ENCODE measurements around the gene IQCE.
A peak's percentile ranks its signal among the peaks of the same experiment; 100 is the strongest.

IQCE gene

DNA sequence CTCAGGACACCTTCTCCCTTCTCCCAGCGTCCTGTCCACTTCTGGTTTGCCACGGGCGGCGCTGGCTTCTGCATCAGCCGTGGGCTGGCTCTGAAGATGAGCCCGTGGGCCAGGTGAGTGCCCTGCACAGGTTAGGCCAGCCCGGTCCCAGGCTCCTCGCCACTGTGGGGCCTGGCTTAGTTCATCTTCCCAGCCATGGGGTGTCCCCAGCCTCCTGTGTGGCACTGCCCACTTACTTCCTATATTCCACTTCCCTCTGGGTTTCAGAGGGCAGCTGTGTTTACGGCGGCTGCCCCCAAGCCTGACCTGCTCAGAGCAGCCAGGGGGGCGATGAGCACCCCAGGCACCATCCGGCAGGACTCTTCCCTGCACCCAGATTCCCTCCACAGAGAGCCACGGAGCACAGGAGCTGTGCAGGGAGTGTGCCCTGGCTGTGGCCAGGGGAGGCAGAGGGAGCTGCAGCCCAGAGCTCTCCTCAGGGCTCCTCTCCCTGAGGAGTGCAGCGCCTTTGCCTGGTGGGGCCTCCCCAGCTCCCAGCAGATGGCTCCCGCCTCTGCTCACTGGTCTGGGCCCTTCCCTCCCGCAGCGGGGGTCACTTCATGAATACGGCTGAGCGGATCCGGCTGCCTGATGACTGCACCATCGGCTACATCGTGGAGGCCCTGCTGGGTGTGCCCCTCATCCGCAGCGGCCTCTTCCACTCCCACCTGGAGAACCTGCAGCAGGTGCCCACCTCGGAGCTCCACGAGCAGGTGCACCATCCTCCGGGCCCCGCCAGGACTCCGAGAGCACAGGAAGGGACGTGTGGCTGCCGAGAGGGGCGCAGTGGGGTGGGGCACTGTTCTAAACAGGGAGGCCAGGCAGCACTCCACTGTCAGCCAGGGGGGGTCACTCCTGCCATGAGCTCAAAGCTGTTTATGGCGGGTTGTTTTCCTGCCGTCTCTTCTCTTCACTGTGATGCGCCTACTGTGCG lies 32.8 kb upstream of the IQCE start:
- Histone ChIP-seq H3K79me1 (ENCODE audit: low read length) (peaks cover 34% of the 10 kb centered on the region), H4K8ac (ENCODE audit: low read depth, low read length) (no peak overlapping the region), H2BK12ac (ENCODE audit: low read length) (peak overlapping the region; percentile 62), H2BK5ac (ENCODE audit: low read depth, low read length, poor library complexity) (no peak overlapping the region), H4K12ac (ENCODE audit: low read depth, low read length) (no peak overlapping the region), H4K91ac (ENCODE audit: low read depth, low read length) (no peak overlapping the region), H3K4ac (ENCODE audit: low read depth, low read length) (no peak overlapping the region), H3K27ac (ENCODE audit: low read depth, low read length) (no peak overlapping the region), H3K14ac (ENCODE audit: low read length) (no peak overlapping the region), H3K4me1 (ENCODE audit: control insufficient read depth in 1 of 2, insufficient read depth in 2 of 2, low read length in 2 of 2) (peaks cover 58 to 60% of the 10 kb centered on the region in 2 experiments), H3K4me3 (ENCODE audit: low read depth, low read length) (no peak overlapping the region), H3K9ac (ENCODE audit: low read length) (no peak overlapping the region), H3K79me2 (ENCODE audit: control insufficient read depth, insufficient read depth, low read length, poor library complexity) (peaks cover 9% of the 10 kb centered on the region), H3K4me2 (ENCODE audit: low read length) (no peak overlapping the region), H2AFZ (ENCODE audit: insufficient read depth, low read length, poor library complexity) (no peak overlapping the region), H3K18ac (ENCODE audit: low read length) (no peak overlapping the region), H3K23ac (ENCODE audit: low read length) (no peak overlapping the region), H2AK5ac (ENCODE audit: low read length) (peak overlapping the region; percentile 44), H2BK120ac (ENCODE audit: insufficient read depth, low read length, poor library complexity) (no peak overlapping the region), H3K27me3 (ENCODE audit: insufficient read depth, low read length) (peaks cover 2% of the 10 kb centered on the region), H3K36me3 (ENCODE audit: control insufficient read depth in 1 of 2, insufficient read depth in 2 of 2, low read length in 2 of 2) (peaks cover 35 to 38% of the 10 kb centered on the region in 2 experiments), H3K9me3 (ENCODE audit: insufficient read depth, low read depth, low read length) (peaks cover 2% of the 10 kb centered on the region)
- no peak for DNase-seq
- no CpG with 5 or more reads among the region's 36 CpGs for WGBS (ENCODE audit: extremely low coverage, insufficient coverage, insufficient read length)

DNA sequence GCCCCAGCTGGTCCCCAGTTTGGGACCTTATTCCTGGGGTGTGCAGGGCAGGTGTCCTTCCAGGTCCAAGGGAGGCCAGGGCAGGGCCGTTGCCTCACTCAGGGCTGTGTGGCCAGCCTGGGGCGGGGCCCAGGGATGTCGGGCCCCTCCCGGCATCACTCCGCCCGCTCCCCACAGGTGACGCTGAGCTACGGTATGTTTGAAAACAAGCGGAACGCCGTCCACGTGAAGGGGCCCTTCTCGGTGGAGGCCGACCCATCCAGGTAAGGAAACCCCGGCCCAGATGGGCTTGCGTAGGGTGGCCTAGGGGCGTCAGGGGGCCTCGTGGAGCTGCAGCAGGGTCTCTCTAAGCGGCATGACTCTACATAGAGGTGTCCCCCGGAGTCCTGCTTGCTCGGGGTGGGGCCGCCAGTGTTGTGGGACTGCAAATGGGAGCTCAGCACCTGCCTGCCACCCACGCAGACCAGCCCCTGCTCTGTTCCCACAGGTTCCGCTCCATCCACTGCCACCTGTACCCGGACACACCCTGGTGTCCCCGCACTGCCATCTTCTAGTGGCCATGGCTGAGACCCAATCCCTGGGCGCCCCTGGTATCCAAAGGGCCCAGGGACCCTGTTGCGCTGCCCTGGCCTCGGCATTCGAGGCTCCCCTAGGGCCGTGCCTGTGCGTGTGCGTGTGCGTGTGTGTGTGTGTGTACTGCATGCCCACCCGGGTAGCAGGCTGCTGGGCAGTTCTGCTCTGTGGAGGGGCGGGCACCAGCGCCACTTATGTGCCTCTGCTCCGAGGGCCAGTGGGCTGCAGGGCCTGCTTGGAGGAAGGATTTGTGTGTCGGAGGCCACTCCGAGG lies 31.9 kb upstream of the IQCE start:
- Histone ChIP-seq H4K91ac (ENCODE audit: low read depth, low read length) (no peak overlapping the region), H2BK12ac (ENCODE audit: low read length) (no peak overlapping the region), H3K4me2 (ENCODE audit: low read length) (no peak overlapping the region), H3K4me3 (ENCODE audit: low read depth, low read length) (no peak overlapping the region), H3K18ac (ENCODE audit: low read length) (no peak overlapping the region), H2AFZ (ENCODE audit: insufficient read depth, low read length, poor library complexity) (no peak overlapping the region), H3K9ac (ENCODE audit: low read length) (no peak overlapping the region), H3K36me3 (ENCODE audit: control insufficient read depth in 1 of 2, insufficient read depth in 2 of 2, low read length in 2 of 2) (peaks cover 35 to 38% of the 10 kb centered on the region in 2 experiments), H3K23ac (ENCODE audit: low read length) (no peak overlapping the region), H3K79me1 (ENCODE audit: low read length) (peaks cover 30% of the 10 kb centered on the region), H3K14ac (ENCODE audit: low read length) (no peak overlapping the region), H2BK120ac (ENCODE audit: insufficient read depth, low read length, poor library complexity) (no peak overlapping the region), H3K79me2 (ENCODE audit: control insufficient read depth, insufficient read depth, low read length, poor library complexity) (peaks cover 9% of the 10 kb centered on the region), H2BK5ac (ENCODE audit: low read depth, low read length, poor library complexity) (no peak overlapping the region), H3K4me1 (ENCODE audit: control insufficient read depth in 1 of 2, insufficient read depth in 2 of 2, low read length in 2 of 2) (peaks cover 52 to 56% of the 10 kb centered on the region in 2 experiments), H2AK5ac (ENCODE audit: low read length) (no peak overlapping the region), H4K12ac (ENCODE audit: low read depth, low read length) (no peak overlapping the region), H3K9me3 (ENCODE audit: insufficient read depth, low read depth, low read length) (peaks cover 2% of the 10 kb centered on the region), H4K8ac (ENCODE audit: low read depth, low read length) (no peak overlapping the region), H3K4ac (ENCODE audit: low read depth, low read length) (no peak overlapping the region), H3K27me3 (ENCODE audit: insufficient read depth, low read length) (no peaks in the 10 kb centered on the region), H3K27ac (ENCODE audit: low read depth, low read length) (no peak overlapping the region)
- WGBS (ENCODE audit: extremely low coverage, insufficient coverage, insufficient read length) = no CpG with 5 or more reads among the region's 40 CpGs
- no peak for DNase-seq

DNA sequence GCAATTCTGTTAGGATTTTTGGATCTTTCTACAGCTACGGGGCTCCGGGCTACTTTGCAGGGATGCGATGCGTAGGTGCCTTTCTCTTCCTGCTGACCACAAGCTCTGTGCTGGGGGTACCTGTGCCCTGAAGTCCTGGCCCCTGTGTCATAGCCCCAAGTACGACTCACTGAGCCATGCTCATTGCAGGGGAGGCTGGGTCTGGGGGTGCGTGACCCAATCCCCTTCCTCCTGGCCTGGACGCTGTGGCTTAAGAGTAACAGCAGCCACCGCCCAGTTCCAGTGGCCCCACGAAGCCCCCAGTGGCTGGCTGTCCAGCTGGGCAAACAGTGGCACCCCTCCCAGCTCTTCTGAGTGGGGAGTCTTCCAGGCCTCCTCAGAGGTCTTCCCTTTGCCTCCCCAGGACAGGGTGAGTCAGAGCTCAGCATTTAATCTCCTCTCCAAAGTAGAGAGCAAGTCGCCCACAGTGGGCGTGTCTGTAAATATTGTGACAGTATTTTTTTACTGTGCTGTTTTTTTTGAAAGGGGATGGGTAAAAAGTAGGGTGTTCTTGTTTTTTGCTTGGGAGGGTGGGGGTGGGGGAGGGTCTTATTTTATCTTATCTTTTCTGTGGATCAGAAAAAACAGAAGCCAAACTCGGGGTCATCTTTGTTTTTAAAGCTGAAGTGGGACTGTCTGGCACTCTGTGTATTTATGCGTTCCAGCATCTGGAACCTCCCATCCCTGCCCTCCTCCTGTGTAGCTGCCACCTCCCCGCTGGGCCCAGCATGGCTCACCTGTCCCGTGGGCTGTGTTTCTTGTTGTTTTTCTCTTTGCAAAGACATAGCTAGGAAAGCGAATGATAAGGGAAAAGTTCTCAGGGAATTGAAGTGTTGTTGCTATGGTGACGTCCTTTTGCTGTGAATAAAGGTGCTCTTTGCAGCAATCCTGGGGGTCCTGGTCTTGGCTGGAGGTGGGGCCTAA lies 31.0 kb upstream of the IQCE start:
- no peak overlapping the region for H3K27ac ChIP-seq (ENCODE audit: low read depth, low read length)
- H2BK12ac ChIP-seq (ENCODE audit: low read length) = no peak overlapping the region
- peaks cover 42 to 47% of the 10 kb centered on the region in 2 experiments for H3K4me1 ChIP-seq (ENCODE audit: control insufficient read depth in 1 of 2, insufficient read depth in 2 of 2, low read length in 2 of 2)

More for the DNA sequence above, 31.0 kb upstream of the IQCE start:
- Histone ChIP-seq H2AK5ac (ENCODE audit: low read length) (no peak overlapping the region), H3K4me2 (ENCODE audit: low read length) (no peak overlapping the region), H3K9ac (ENCODE audit: low read length) (no peak overlapping the region), H4K91ac (ENCODE audit: low read depth, low read length) (no peak overlapping the region), H3K4ac (ENCODE audit: low read depth, low read length) (no peak overlapping the region), H3K9me3 (ENCODE audit: insufficient read depth, low read depth, low read length) (peaks cover 2% of the 10 kb centered on the region), H3K36me3 (ENCODE audit: control insufficient read depth in 1 of 2, insufficient read depth in 2 of 2, low read length in 2 of 2) (peaks cover 35 to 38% of the 10 kb centered on the region in 2 experiments), H4K8ac (ENCODE audit: low read depth, low read length) (no peak overlapping the region), H3K27me3 (ENCODE audit: insufficient read depth, low read length) (no peaks in the 10 kb centered on the region), H2BK5ac (ENCODE audit: low read depth, low read length, poor library complexity) (no peak overlapping the region), H4K12ac (ENCODE audit: low read depth, low read length) (no peak overlapping the region), H3K79me2 (ENCODE audit: control insufficient read depth, insufficient read depth, low read length, poor library complexity) (peaks cover 6% of the 10 kb centered on the region), H3K14ac (ENCODE audit: low read length) (no peak overlapping the region), H2AFZ (ENCODE audit: insufficient read depth, low read length, poor library complexity) (no peak overlapping the region), H3K4me3 (ENCODE audit: low read depth, low read length) (no peak overlapping the region), H3K79me1 (ENCODE audit: low read length) (peaks cover 22% of the 10 kb centered on the region), H2BK120ac (ENCODE audit: insufficient read depth, low read length, poor library complexity) (no peak overlapping the region), H3K23ac (ENCODE audit: low read length) (no peak overlapping the region), H3K18ac (ENCODE audit: low read length) (no peak overlapping the region)
- DNase-seq = peak in 1 of 2 donors; percentile 50
- no CpG with 5 or more reads among the region's 17 CpGs for WGBS (ENCODE audit: extremely low coverage, insufficient coverage, insufficient read length)
